ENCODE measurements around the gene ZNF322. TPM values are rescaled to one million over a fixed set of nuclear protein-coding genes. Genes with fewer than 3 reads are reported as not detected.

Gene ZNF322
- total and polyA plus RNA-seq, 9 donors: 12.9 to 23.0 (median 16.7) TPM

DNA sequence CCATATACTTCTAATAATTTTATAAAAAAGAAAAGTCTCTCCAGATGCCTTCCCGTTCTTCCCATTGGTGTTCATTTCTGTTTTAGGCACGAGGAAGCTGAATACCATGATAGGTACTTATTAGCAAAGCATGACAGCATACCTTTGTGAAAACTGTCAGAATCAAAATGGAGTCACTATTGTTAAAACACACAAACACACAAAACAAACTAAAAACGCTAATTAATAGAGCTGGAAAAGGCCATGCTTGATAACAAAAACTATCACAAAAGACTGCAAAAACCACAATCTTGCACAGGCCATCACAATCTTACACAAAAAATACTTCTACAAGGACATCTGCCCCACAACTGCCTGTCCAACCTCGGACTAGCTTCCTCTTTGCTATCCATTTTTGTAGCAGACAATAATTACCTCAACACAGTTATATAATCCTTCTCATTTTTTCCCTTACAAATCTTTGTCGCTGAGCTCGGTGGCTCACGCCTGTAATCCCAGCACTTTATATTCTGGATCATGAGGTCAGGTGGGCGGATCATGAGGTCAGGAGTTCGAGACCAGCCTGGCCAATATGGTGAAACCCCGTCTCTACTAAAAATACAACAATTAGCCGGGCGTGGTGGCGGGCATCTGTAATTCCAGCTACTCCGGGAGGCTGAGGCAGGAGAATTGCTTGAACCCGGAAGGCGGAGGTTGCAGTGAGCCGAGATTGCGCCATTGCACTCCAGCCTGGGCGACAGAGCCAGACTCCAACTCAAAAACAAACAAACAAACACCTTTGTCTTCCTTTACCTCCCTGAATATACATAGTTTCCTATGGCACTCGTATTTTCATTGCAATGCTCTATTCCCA lies 66.0 kb downstream of the ZNF322 start:
- Histone ChIP-seq H3K9me3 (replicated peaks; ENCODE audit: control insufficient read depth, low read depth, low read length) (no peaks in the 10 kb centered on the region), H3K4me3 (ENCODE audit: low read length) (no peak overlapping the region), H3K27ac (ENCODE audit: low read length) (no peak overlapping the region), H3K4me1 (ENCODE audit: control insufficient read depth, insufficient read depth, low read length) (peaks cover 13% of the 10 kb centered on the region), H3K27me3 (ENCODE audit: control insufficient read depth, insufficient read depth, low read length) (peaks cover 21% of the 10 kb centered on the region), H3K36me3 (ENCODE audit: control insufficient read depth, insufficient read depth, low read length) (peaks cover 8% of the 10 kb centered on the region)
- 36% methylated on average over 14 of the region's 20 CpGs for WGBS (ENCODE audit: insufficient coverage)
- DNase-seq: no peak

DNA sequence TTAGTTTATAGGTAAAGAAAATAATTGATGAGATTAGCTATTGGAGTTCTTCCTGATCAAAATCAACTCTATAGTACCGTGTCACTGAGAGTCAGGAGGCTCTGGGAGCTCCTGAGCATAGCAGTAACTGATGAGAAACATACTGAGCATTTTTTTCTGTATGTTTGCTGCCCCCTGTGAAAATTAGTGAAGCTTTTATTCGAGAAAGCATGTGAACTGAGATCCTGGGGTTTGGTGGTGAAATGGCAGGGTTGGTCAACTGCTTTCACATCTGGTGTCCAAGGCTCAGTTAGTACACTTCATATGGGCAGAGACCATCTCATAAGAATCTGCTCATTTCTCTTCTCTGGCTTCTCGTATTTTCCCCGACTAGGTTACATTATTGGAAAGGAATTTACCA lies 66.9 kb downstream of the ZNF322 start:
- Histone ChIP-seq H3K9me3 (replicated peaks; ENCODE audit: control insufficient read depth, low read depth, low read length) (no peaks in the 10 kb centered on the region), H3K4me3 (ENCODE audit: low read length) (no peak overlapping the region), H3K27me3 (ENCODE audit: control insufficient read depth, insufficient read depth, low read length) (peaks cover 21% of the 10 kb centered on the region), H3K27ac (ENCODE audit: low read length) (no peak overlapping the region), H3K4me1 (ENCODE audit: control insufficient read depth, insufficient read depth, low read length) (peaks cover 7% of the 10 kb centered on the region), H3K36me3 (ENCODE audit: control insufficient read depth, insufficient read depth, low read length) (no peaks in the 10 kb centered on the region)
- DNase-seq: no peak
- WGBS (ENCODE audit: insufficient coverage): no CpG with 5 or more reads among the region's 4 CpGs

GRCh38 chr6:26588965-26589364 lies 70.6 kb downstream of the ZNF322 start:
- H3K36me3 ChIP-seq (ENCODE audit: control insufficient read depth, insufficient read depth, low read length): no peaks in the 10 kb centered on the region
- no peak overlapping the region for H3K27ac ChIP-seq (ENCODE audit: low read length)
- H3K27me3 ChIP-seq (ENCODE audit: control insufficient read depth, insufficient read depth, low read length): peaks cover 26% of the 10 kb centered on the region
- no peak overlapping the region for H3K4me3 ChIP-seq (ENCODE audit: low read length)
- no peak for DNase-seq
- WGBS (ENCODE audit: insufficient coverage): 97% methylated on average over 6 of the region's 21 CpGs
- no peaks in the 10 kb centered on the region for H3K9me3 ChIP-seq (replicated peaks; ENCODE audit: control insufficient read depth, low read depth, low read length)
- no peaks in the 10 kb centered on the region for H3K4me1 ChIP-seq (ENCODE audit: control insufficient read depth, insufficient read depth, low read length)

Other genes starting within 250 kb of the ZNF322 start
- 12.1 TPM for gene BTN3A3, start 219.2 kb downstream of the ZNF322 start, total RNA-seq
- 10 to 100 TPM; 11.1 to 16.1 (median 12.7) TPM for gene BTN3A3, start 219.2 kb downstream of the ZNF322 start, polyA plus RNA-seq (ENCODE audit: insufficient read depth in 1 of 8, insufficient read length in 8 of 8, low replicate concordance in 1 of 8)
- 13.8 TPM for gene BTN2A1, start 201.8 kb downstream of the ZNF322 start, total RNA-seq
- gene BTN2A1, start 201.8 kb downstream of the ZNF322 start, polyA plus RNA-seq (ENCODE audit: insufficient read depth in 1 of 8, insufficient read length in 8 of 8, low replicate concordance in 1 of 8): 10 to 100 TPM; 23.0 to 28.1 (median 25.4) TPM
- gene BTN1A1, start 159.4 kb downstream of the ZNF322 start, total RNA-seq: 0.04 TPM
- under 1 TPM; 0.08 to 0.19 (median 0.14) TPM for gene BTN1A1, start 159.4 kb downstream of the ZNF322 start, polyA plus RNA-seq (ENCODE audit: insufficient read depth in 1 of 8, insufficient read length in 8 of 8, low replicate concordance in 1 of 8)
- 64.3 TPM for gene HMGN4, start 121.4 kb downstream of the ZNF322 start, total RNA-seq
- 10 to 100 TPM; 51.3 to 73.7 (median 61.0) TPM for gene HMGN4, start 121.4 kb downstream of the ZNF322 start, polyA plus RNA-seq (ENCODE audit: insufficient read depth in 1 of 8, insufficient read length in 8 of 8, low replicate concordance in 1 of 8)
- gene ABT1, start 62.8 kb downstream of the ZNF322 start, total RNA-seq: 10.7 TPM
- gene ABT1, start 62.8 kb downstream of the ZNF322 start, polyA plus RNA-seq (ENCODE audit: insufficient read depth in 1 of 8, insufficient read length in 8 of 8, low replicate concordance in 1 of 8): 10 to 100 TPM; 10.6 to 13.6 (median 11.5) TPM

All from muscle of leg (tissue), 11 donors.